Endothelial cell of umbilical vein (primary cell): ENCODE results near the gene GTF3C6. TPM values are rescaled to one million over a fixed set of nuclear protein-coding genes. Genes with fewer than 3 reads are reported as not detected.
A peak's percentile ranks its signal among the peaks of the same experiment; 100 is the strongest.

Source experiments
- BruUV-seq: library from RNA; stranded (reverse); fragments of 400-500 nt; replicated peaks from 2 replicates; lab custom pipeline; 2021; lab: Mats Ljungman, UMichigan
- CTCF ChIA-PET: fragments of 300-600, 350-600 bp; sonication (Branson Sonifier 250); formaldehyde crosslinking; loops from one replicate; lab custom pipeline; 2021; ENCODE audit warnings: antibody characterized with exemption, inconsistent platforms; lab: Charles Lee
- POLR2A ChIA-PET: fragments of 300-600, 350-600 bp; sonication (Branson Sonifier 250); formaldehyde crosslinking; loops from one replicate; lab custom pipeline; 2021; ENCODE audit warnings: antibody characterized with exemption, inconsistent platforms; lab: Charles Lee
- DNase-seq: peaks from one replicate; pipeline ENCODE4 v3.0.0-alpha.2; 2011; ENCODE audit warnings: low read depth, low spot score
- FAIRE-seq: peaks from 2 replicates; lab custom pipeline; 2011; peaks lifted over from hg19 to GRCh38; lab: Jason Lieb, UNC
- H2AFZ ChIP-seq: 2 replicates; pipeline ENCODE4 v1.6.0; 2012; ENCODE audit warnings: low read depth, low read length, control low read depth, inconsistent platforms
- H3K27ac ChIP-seq: 2 replicates; pipeline ENCODE4 v1.5.1; 2011; ENCODE audit warnings: low read depth, mild to moderate bottlenecking, control low read depth, low read length, moderate library complexity; ENCODE audit not compliant: insufficient read depth
- H3K27me3 ChIP-seq, 2 experiments: 2 replicates each; pipeline versions ENCODE4 v1.6.0 to v1.6.1; 2011; ENCODE audit warnings: low read length in 2 of 2, mixed read lengths in 1 of 2; ENCODE audit not compliant: control insufficient read depth in 2 of 2, insufficient read depth in 2 of 2
- H3K36me3 ChIP-seq, 2 experiments: 2 replicates in 1 of 2; 3 replicates in 1 of 2; pipeline ENCODE4 v1.5.1; 2011; ENCODE audit warnings: low read length in 2 of 2, mild to moderate bottlenecking in 1 of 2, moderate library complexity in 1 of 2; ENCODE audit not compliant: control insufficient read depth in 2 of 2, insufficient read depth in 2 of 2; ENCODE audit errors: extremely low read depth in 1 of 2
- H3K4me1 ChIP-seq: 3 replicates; pipeline ENCODE4 v1.5.1; 2011; ENCODE audit warnings: mild to moderate bottlenecking, low read length; ENCODE audit not compliant: control insufficient read depth, insufficient read depth; ENCODE audit errors: extremely low read depth
- H3K4me2 ChIP-seq: 2 replicates; pipeline ENCODE4 v1.6.1; 2011; ENCODE audit warnings: low read length, control low read depth, mixed read lengths; ENCODE audit not compliant: insufficient read depth
- H3K4me3 ChIP-seq, 3 experiments: fragments of 200-600 bp in 1 of 3; sonication (generic), shearing (Covaris generic) in 1 of 3; replicated peaks in 1 of 3; 2 replicates each; pipeline ENCODE4 v1.5.1; 2011 to 2016; ENCODE audit warnings: control low read depth in 3 of 3, low read length in 3 of 3, mild to moderate bottlenecking in 2 of 3, inconsistent platforms in 1 of 3, low read depth in 1 of 3, moderate library complexity in 1 of 3; ENCODE audit not compliant: insufficient read depth in 1 of 3
- H3K79me2 ChIP-seq: 2 replicates; pipeline ENCODE4 v1.6.0; 2012; ENCODE audit warnings: low read length, inconsistent platforms; ENCODE audit not compliant: control insufficient read depth, insufficient read depth
- H3K9ac ChIP-seq: replicated peaks from 2 replicates; pipeline ENCODE3; 2011; ENCODE audit warnings: low read length, control low read depth; ENCODE audit not compliant: insufficient read depth; ENCODE audit errors: extremely low read depth
- H3K9me1 ChIP-seq: replicated peaks from 3 replicates; pipeline ENCODE4 v1.6.0; 2011; ENCODE audit warnings: mild to moderate bottlenecking, low read length; ENCODE audit not compliant: control insufficient read depth, insufficient read depth; ENCODE audit errors: extremely low read depth
- H3K9me3 ChIP-seq: replicated peaks from 2 replicates; pipeline ENCODE4 v1.5.1; 2012; ENCODE audit warnings: low read length, inconsistent platforms; ENCODE audit not compliant: control insufficient read depth, insufficient read depth
- H4K20me1 ChIP-seq: replicated peaks from 2 replicates; pipeline ENCODE3; 2011; ENCODE audit warnings: mild to moderate bottlenecking, low read length; ENCODE audit not compliant: control insufficient read depth, insufficient read depth; ENCODE audit errors: extremely low read depth
- EZH2 ChIP-seq: IDR thresholded peaks from 2 replicates; pipeline ENCODE4 v1.6.1; 2012; ENCODE audit warnings: borderline replicate concordance, low read depth, mild to moderate bottlenecking, moderate library complexity, low read length, inconsistent platforms; ENCODE audit not compliant: severe bottlenecking
- FOS ChIP-seq: IDR thresholded peaks from 2 replicates; pipeline ENCODE4 v1.6.1; 2011; ENCODE audit warnings: mild to moderate bottlenecking, low read length, moderate library complexity, borderline replicate concordance; ENCODE audit not compliant: insufficient read depth
- GATA2 ChIP-seq: IDR thresholded peaks from 2 replicates; pipeline ENCODE4 v1.7.0; 2011; ENCODE audit warnings: low read depth, mild to moderate bottlenecking, moderate library complexity, mixed read lengths, low read length; ENCODE audit not compliant: insufficient read length, insufficient read depth
- MYC ChIP-seq: IDR thresholded peaks from one replicate; pipeline ENCODE4 v1.6.1; 2011; ENCODE audit warnings: mild to moderate bottlenecking, low read depth, low read length
- POLR2A ChIP-seq: IDR thresholded peaks from 2 replicates; pipeline ENCODE4 v1.6.1; 2012; ENCODE audit warnings: low read depth, mild to moderate bottlenecking, control low read depth, low read length
- POLR2AphosphoS5 ChIP-seq: IDR thresholded peaks from 2 replicates; pipeline ENCODE4 v1.6.1; 2012; ENCODE audit warnings: low read depth, mild to moderate bottlenecking, control low read depth, low read length, moderate library complexity; ENCODE audit not compliant: insufficient read depth
- dilution Hi-C: fragments of 300-500 bp; cut with MboI; formaldehyde crosslinking; loops from one replicate; pipeline ENCODE4 v1.15.0; 2019; ENCODE audit warnings: low sequenced_read_pairs; ENCODE audit not compliant: extremely low pct_ligation_motif_present
- intact Hi-C: fragments of 100-400 bp; cut with micrococcal nuclease; formaldehyde crosslinking; loops from one replicate; pipeline ENCODE4 v1.10.0; 2022
- polyA plus RNA-seq, 4 experiments: library from polyadenylated mRNA; depleted of rRNA in 3 of 4; stranded (reverse) in 3 of 4; unstranded in 1 of 4; fragments of >200 nt; gene quantifications; 2 replicates each; pipeline versions ENCODE4 v1.2.1 to v1.2.3, GENCODE V29; 2011 to 2012; ENCODE audit warnings: missing spikeins in 1 of 4
- total RNA-seq: library from RNA; stranded (reverse); gene quantifications from 2 replicates; pipeline ENCODE4 v1.2.3, GENCODE V29; 2021
- TF ChIP-seq, protein P1 (sequence below), 2 donors: IDR thresholded peaks; 1 replicate in 1 of 2; 2 replicates in 1 of 2; pipeline ENCODE4 v1.5.1; 2011; ENCODE audit warnings: low read length in 2 of 2, mild to moderate bottlenecking in 2 of 2, moderate library complexity in 2 of 2, control low read depth in 1 of 2, inconsistent platforms in 1 of 2, low read depth in 1 of 2; ENCODE audit not compliant: insufficient read depth in 1 of 2; ENCODE audit errors: extremely low read depth in 1 of 2
- TF ChIP-seq, protein P2 (sequence below): IDR thresholded peaks from 2 replicates; pipeline ENCODE4 v1.6.1; 2011; ENCODE audit not compliant: insufficient read depth, insufficient read length

Gene GTF3C6
- total and polyA plus RNA-seq, 2 donors (not counting 3 experiments of a cell fraction or from before 2014, with no cell fraction given): 12.1 to 88.1 TPM

- ChIA-PET POLR2A (no interaction called here), CTCF (interaction anchor here (0.6 to 4.5 kb wide), 44 partner anchors 8 to 1076 kb away, joined by 3 to 60 read pairs (median 4); partner anchors contain the start of genes AMD1, FAM229B, GTF3C6 and RPF2)
- intact Hi-C loops: loop anchor here (1.0 to 2.0 kb wide), 2 partner anchors 199 to 1032 kb away; no protein-coding TSS in a partner anchor
- DNase-seq: peak; percentile 57
- Histone ChIP-seq H3K9ac (no peak overlapping the region), H3K27me3 (no peaks in the 10 kb centered on the region), H3K36me3 (peaks cover 2 to 6% of the 10 kb centered on the region in 2 experiments), H3K4me2 (no peak overlapping the region), H3K9me1 (no peaks in the 10 kb centered on the region), H4K20me1 (no peaks in the 10 kb centered on the region), H3K4me1 (no peaks in the 10 kb centered on the region), H3K9me3 (no peaks in the 10 kb centered on the region), H2AFZ (no peak overlapping the region), H3K4me3 (no peak overlapping the region), H3K27ac (no peak overlapping the region), H3K79me2 (no peaks in the 10 kb centered on the region)
- no peak for TF ChIP-seq POLR2A
- TF ChIP-seq, protein P1, sequence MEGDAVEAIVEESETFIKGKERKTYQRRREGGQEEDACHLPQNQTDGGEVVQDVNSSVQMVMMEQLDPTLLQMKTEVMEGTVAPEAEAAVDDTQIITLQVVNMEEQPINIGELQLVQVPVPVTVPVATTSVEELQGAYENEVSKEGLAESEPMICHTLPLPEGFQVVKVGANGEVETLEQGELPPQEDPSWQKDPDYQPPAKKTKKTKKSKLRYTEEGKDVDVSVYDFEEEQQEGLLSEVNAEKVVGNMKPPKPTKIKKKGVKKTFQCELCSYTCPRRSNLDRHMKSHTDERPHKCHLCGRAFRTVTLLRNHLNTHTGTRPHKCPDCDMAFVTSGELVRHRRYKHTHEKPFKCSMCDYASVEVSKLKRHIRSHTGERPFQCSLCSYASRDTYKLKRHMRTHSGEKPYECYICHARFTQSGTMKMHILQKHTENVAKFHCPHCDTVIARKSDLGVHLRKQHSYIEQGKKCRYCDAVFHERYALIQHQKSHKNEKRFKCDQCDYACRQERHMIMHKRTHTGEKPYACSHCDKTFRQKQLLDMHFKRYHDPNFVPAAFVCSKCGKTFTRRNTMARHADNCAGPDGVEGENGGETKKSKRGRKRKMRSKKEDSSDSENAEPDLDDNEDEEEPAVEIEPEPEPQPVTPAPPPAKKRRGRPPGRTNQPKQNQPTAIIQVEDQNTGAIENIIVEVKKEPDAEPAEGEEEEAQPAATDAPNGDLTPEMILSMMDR (IDR thresholded peaks at IDR 0.05; ENCODE audit: extremely low read depth in 1 of 2, insufficient read depth in 1 of 2, low read depth in 1 of 2, low read length in 2 of 2): peak; percentile 43 to 45
- BruUV-seq: no TSS peak
- dilution Hi-C loops: no loop called here
- no peak for FAIRE-seq
These were observed 53.0 kb downstream of the GTF3C6 start for GRCh38 chr6:111011360-111012142.

DNA sequence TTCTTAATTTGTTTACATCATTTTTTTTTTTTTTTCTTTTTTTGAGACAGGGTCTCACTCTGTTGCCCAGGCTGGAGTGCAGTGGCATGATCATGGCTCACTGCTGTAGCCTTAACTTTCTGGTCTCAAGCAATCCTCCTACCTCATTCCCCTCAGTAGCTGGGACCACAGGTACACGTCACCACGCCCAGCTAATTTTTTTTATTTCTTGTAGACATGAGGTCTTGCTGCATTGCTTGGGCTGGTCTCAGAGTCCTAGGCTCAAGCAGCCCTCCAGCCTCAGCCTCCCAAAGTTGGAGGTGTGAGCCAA, 53.6 kb downstream of the GTF3C6 start:
- no peaks in the 10 kb centered on the region for H3K9me1 ChIP-seq
- no peak overlapping the region for H3K27ac ChIP-seq

More for the DNA sequence above, 53.6 kb downstream of the GTF3C6 start:
- Histone ChIP-seq H3K9me3 (no peaks in the 10 kb centered on the region), H3K4me3 (no peak overlapping the region), H3K9ac (no peak overlapping the region), H2AFZ (no peak overlapping the region), H3K79me2 (no peaks in the 10 kb centered on the region), H3K36me3 (peaks cover 2 to 6% of the 10 kb centered on the region in 2 experiments), H3K27me3 (no peaks in the 10 kb centered on the region), H3K4me1 (no peaks in the 10 kb centered on the region), H3K4me2 (no peak overlapping the region), H4K20me1 (no peaks in the 10 kb centered on the region)
- CTCF ChIA-PET: interaction anchor here (1.0 to 4.5 kb wide), 17 partner anchors 7 to 1075 kb away, joined by 3 to 60 read pairs (median 4); partner anchors contain the start of genes AMD1, FAM229B and TUBE1
- intact Hi-C loops: no loop called here
- POLR2A ChIA-PET: interaction anchor here (0.6 kb wide), 1 partner anchor 203 kb away, joined by 6 read pairs; no protein-coding TSS in a partner anchor
- FAIRE-seq (no peak), DNase-seq (no peak)
- BruUV-seq: no TSS peak
- dilution Hi-C loops: no loop called here
- TF ChIP-seq GATA2: no peak
- TF ChIP-seq POLR2A: no peak
- no peak for TF ChIP-seq POLR2AphosphoS5
- TF ChIP-seq, protein P2, sequence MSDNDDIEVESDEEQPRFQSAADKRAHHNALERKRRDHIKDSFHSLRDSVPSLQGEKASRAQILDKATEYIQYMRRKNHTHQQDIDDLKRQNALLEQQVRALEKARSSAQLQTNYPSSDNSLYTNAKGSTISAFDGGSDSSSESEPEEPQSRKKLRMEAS: no peak
- TF ChIP-seq MYC: no peak
- TF ChIP-seq, protein P1 (IDR thresholded peaks at IDR 0.05; ENCODE audit: extremely low read depth in 1 of 2, insufficient read depth in 1 of 2, low read depth in 1 of 2, low read length in 2 of 2): no peak
- no peak for TF ChIP-seq EZH2
- TF ChIP-seq FOS: no peak
